ENCODE results near the gene SYNGR4.

The SYNGR4 gene

DNA sequence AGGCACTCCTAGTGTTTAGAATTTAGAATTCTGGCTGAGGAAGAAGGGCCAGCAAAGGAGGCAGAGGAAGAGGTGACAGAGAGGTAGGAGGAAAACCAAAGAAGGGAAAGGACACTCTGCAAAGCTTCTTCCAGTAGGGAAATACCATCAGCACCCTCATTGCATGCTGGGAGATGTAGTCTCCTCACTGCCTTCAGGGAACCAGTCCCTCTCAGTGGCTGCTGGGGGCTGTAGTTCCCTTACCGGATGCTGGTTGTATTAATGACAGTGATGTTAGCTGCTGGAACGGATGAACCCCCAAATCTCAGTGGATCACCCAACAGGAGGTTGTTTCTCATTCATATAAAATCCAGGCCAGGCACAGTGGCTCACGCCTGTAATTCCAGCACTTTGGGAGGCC, 39.4 kb downstream of the SYNGR4 start:
- Mint-ChIP-seq H3K36me3 (no peaks in the 10 kb centered on the region), H3K9me3 (peaks cover 3% of the 10 kb centered on the region), H3K4me1 (peaks cover 18% of the 10 kb centered on the region), H3K27ac (peak overlapping the region; percentile 33), H3K27me3 (peaks cover 34% of the 10 kb centered on the region), H3K4me3 (no peak overlapping the region)
- CTCF ChIA-PET = interaction anchor here (1.0 to 2.3 kb wide), 3 partner anchors 11 to 70 kb away, joined by 3 to 10 read pairs (median 4); partner anchors contain the start of gene KDELR1
- peak; percentile 74 for DNase-seq

DNA sequence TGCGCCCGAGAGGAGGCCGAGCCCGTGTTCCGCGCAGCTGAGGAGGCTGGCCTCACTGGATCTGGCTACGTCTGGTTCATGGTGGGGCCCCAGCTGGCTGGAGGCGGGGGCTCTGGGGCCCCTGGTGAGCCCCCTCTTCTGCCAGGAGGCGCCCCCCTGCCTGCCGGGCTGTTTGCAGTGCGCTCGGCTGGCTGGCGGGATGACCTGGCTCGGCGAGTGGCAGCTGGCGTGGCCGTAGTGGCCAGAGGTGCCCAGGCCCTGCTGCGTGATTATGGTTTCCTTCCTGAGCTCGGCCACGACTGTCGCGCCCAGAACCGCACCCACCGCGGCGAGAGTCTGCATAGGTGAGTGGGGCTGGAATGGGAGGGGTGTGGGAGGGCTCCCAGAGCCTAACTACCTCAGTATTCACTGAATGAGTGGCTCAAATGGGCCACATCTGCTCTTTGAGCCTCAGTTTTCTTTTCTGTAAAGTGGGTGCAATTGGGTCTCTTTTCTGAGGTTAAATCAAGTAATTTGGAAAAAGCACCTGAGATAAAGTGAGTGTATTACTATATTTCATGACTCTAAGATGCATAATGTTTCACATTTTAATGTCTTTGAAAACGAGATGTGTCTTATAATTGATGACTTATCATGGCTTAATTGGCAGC, 41.0 kb downstream of the SYNGR4 start:
- CTCF ChIA-PET = interaction anchor here (2.3 kb wide), 1 partner anchor 14 kb away, joined by 10 read pairs; the partner anchor contains the start of gene KDELR1
- DNase-seq = no peak

DNA sequence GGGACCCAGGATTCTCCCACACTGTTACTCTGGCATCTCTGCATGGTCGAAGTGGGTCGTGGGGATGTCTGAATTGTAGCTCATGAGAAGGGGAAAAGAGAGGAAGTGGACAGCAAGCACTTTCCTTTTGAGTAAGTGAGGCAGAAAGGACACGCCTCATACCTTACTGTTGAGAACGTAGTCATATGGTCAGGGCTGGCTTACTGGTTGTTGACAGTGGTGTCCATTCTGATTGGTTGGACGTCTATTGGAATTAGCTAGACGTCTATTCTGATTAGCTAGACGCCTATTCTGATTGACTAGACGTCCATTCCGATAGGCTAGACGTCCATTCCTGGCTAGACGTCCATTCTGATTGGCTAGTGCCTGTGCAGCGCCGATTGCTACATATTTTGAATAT, 41.7 kb downstream of the SYNGR4 start:
- H3K9me3 Mint-ChIP-seq = no peaks in the 10 kb centered on the region
- H3K4me1 Mint-ChIP-seq = peaks cover 4% of the 10 kb centered on the region
- no peak for DNase-seq
- no peak overlapping the region for H3K4me3 Mint-ChIP-seq
- H3K27me3 Mint-ChIP-seq = peaks cover 31% of the 10 kb centered on the region
- no peaks in the 10 kb centered on the region for H3K36me3 Mint-ChIP-seq
- no peak overlapping the region for H3K27ac Mint-ChIP-seq
- CTCF ChIA-PET = no interaction called here

More for the DNA sequence above, 41.0 kb downstream of the SYNGR4 start:
- H3K27me3 Mint-ChIP-seq = peaks cover 29% of the 10 kb centered on the region
- no peak overlapping the region for H3K4me3 Mint-ChIP-seq
- H3K4me1 Mint-ChIP-seq = peaks cover 7% of the 10 kb centered on the region
- no peaks in the 10 kb centered on the region for H3K9me3 Mint-ChIP-seq
- no peaks in the 10 kb centered on the region for H3K36me3 Mint-ChIP-seq
- H3K27ac Mint-ChIP-seq = no peak overlapping the region

DNA sequence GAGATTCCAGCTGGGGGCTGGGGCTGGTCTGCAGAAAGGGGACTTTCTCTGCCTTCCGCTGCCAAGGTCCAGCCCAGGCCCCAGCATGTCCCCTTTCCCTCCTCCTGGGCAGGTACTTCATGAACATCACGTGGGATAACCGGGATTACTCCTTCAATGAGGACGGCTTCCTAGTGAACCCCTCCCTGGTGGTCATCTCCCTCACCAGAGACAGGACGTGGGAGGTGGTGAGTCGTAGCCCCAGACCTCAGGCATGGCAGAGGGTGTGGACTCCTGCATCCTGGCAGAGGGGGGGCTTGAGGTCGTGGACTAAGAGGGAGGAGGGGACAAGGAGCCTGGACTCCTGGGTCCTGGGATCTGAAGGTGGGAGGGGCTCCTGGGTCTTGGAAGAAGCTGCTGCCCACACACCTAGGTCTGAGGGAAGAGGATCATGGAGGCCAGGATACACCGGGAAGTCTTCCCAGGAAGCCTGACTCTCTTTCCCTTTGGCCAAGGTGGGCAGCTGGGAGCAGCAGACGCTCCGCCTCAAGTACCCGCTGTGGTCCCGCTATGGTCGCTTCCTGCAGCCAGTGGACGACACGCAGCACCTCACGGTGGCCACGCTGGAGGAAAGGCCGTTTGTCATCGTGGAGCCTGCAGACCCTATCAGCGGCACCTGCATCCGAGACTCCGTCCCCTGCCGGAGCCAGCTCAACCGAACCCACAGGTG, 49.9 kb downstream of the SYNGR4 start:
- H3K27me3 Mint-ChIP-seq = peaks cover 82% of the 10 kb centered on the region
- H3K27ac Mint-ChIP-seq = no peak overlapping the region
- H3K9me3 Mint-ChIP-seq = no peaks in the 10 kb centered on the region
- no peak for DNase-seq
- H3K4me3 Mint-ChIP-seq = no peak overlapping the region
- CTCF ChIA-PET = interaction anchor here (0.7 kb wide), 1 partner anchor 10 kb away, joined by 4 read pairs; no protein-coding TSS in a partner anchor
- peaks cover 31% of the 10 kb centered on the region for H3K4me1 Mint-ChIP-seq
- no peaks in the 10 kb centered on the region for H3K36me3 Mint-ChIP-seq

DNA sequence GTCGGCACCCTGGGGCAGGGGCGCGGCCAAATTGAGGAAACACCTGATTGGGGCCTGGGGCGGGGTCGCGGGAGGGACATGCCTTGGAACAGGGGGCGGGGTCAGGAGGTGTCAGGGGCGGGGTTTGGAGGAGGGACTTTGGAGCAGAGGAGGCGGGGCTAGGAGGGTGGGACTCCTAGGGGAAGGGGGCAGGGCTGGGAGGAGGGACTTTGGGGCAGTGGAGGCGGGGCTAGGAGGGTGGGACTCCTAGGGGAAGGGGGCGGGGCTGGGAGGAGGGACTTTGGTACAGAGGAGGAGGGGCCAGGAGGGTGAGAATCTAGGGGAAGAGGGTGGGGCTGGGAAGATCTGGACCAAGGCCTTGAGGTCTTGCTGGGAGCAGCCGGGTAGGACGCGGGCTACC, 51.2 kb downstream of the SYNGR4 start:
- Mint-ChIP-seq H3K4me1 (peaks cover 34% of the 10 kb centered on the region), H3K27ac (no peak overlapping the region), H3K36me3 (no peaks in the 10 kb centered on the region), H3K27me3 (peaks cover 83% of the 10 kb centered on the region), H3K4me3 (peak overlapping the region; percentile 33), H3K9me3 (no peaks in the 10 kb centered on the region)
- CTCF ChIA-PET = interaction anchor here (1.0 kb wide), 1 partner anchor 24 kb away, joined by 3 read pairs; the partner anchor contains the start of gene KDELR1
- DNase-seq = peak; percentile 84

DNA sequence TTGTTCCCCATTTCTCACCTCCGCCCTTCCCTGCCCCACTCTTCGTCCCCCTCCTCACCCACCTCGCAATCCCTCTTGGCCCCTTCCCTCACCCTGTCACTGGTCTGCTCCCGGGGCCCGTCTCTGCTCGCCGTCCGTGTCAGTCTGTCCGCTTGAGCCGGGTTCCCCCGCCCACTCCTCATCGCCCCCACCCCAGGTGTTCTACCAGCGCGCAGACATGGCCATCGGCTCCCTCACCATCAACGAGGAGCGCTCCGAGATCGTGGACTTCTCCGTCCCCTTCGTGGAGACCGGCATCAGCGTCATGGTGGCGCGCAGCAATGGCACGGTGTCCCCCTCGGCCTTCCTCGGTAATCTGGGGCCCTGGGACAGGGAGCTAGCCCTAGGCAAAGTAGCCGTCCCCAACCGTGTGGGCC, 51.6 kb downstream of the SYNGR4 start:
- Mint-ChIP-seq H3K4me3 (no peak overlapping the region), H3K36me3 (no peaks in the 10 kb centered on the region), H3K9me3 (no peaks in the 10 kb centered on the region), H3K27ac (no peak overlapping the region), H3K27me3 (peaks cover 79% of the 10 kb centered on the region), H3K4me1 (peaks cover 34% of the 10 kb centered on the region)
- no peak for DNase-seq
- CTCF ChIA-PET = no interaction called here

DNA sequence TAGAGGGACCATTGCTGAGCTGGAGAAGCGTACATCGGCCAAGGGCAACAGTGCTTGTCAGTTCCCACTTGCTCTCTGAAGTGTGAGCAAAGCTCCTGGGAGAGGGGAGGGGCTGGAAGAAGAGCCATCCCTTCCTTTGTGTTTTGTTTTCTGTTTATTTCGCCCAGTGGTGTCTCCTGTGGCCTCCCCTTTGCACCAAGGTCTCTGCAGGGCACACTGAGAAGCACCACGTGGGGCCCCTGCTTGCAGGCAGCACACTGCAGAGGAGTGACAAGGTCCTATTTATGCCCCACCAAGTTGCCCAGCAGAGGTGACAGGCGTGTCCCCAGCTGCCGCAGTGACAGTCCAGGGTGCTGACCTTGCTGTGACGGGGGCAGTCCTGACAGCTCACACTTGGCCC, 53.3 kb downstream of the SYNGR4 start:
- Mint-ChIP-seq H3K27me3 (peaks cover 77% of the 10 kb centered on the region), H3K27ac (no peak overlapping the region), H3K36me3 (no peaks in the 10 kb centered on the region), H3K4me1 (peaks cover 34% of the 10 kb centered on the region), H3K9me3 (no peaks in the 10 kb centered on the region), H3K4me3 (no peak overlapping the region)
- CTCF ChIA-PET = interaction anchor here (0.6 kb wide), 1 partner anchor 66 kb away, joined by 3 read pairs; no protein-coding TSS in a partner anchor
- DNase-seq = no peak

DNA sequence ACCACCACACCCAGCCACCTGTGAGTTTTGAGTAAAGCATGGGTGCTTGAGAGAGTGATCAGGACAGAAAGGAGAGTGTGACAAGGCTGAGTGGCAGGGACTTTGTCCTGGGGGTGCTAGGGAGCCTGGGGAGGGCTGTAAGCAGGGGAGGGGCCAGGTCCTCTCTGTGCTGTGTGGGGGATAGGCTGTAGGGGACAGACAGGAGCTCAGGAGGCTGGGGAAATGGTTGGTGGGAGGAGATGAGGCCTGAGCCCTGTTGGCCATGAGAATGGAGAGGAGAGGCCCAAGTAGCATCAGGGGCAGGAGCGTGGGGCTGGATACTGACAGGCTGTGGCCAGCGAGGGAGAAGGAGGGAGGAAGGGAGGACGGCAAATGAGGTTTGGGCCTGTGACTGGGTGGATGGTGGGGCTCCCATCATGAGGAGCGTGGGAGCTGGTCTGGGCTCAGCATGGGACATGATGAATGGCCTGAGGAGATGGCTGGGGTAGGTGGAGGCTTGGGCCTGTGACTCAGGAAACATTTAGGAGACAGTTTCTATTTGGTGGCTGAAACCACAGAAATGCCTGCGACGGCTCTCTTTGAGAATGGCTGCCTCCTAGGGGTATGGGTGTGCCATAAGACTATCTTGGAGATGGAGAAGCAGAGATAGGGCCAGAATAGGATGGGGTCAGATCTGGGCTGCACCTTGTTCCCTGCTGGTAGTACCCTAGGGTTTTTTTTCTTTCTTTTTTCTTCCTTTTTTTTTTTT, 54.3 kb downstream of the SYNGR4 start:
- Mint-ChIP-seq H3K4me3 (peak overlapping the region; percentile 64), H3K36me3 (no peaks in the 10 kb centered on the region), H3K9me3 (no peaks in the 10 kb centered on the region), H3K27ac (no peak overlapping the region), H3K27me3 (peaks cover 74% of the 10 kb centered on the region), H3K4me1 (peaks cover 34% of the 10 kb centered on the region)
- DNase-seq = no peak
- CTCF ChIA-PET = no interaction called here

DNA sequence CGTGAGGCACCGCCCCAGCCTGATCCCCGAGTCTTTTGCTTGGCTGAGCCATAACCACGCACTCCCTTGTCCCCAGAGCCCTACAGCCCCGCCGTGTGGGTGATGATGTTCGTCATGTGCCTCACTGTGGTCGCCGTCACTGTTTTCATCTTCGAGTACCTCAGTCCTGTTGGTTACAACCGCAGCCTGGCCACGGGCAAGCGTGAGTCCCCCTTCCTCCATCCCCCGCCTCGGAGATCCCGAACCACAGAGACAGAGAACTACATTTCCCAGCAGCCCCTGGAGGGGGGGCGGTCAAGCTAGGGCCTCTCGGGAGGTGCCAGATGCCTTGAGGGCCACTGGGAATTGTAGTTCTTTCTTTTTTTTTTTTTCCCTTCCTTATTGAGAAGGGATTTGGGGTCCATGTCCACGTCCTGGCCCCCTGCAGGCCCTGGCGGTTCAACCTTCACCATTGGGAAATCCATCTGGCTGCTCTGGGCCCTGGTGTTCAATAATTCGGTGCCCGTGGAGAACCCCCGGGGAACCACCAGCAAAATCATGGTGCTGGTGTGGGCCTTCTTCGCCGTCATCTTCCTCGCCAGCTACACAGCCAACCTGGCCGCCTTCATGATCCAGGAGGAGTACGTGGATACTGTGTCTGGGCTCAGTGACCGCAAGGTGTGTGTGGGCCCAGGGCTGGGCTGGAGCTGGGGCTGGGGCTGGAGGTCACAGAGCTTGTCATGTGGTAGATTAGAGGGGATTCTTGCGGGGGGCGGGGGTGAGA, 55.2 kb downstream of the SYNGR4 start:
- H3K9me3 Mint-ChIP-seq = no peaks in the 10 kb centered on the region
- H3K27me3 Mint-ChIP-seq = peaks cover 67% of the 10 kb centered on the region
- no peaks in the 10 kb centered on the region for H3K36me3 Mint-ChIP-seq
- H3K4me3 Mint-ChIP-seq = peak overlapping the region; percentile 64
- peaks cover 31% of the 10 kb centered on the region for H3K4me1 Mint-ChIP-seq
- DNase-seq = peak; percentile 80
- CTCF ChIA-PET = interaction anchor here (1.0 kb wide), 1 partner anchor 28 kb away, joined by 5 read pairs; the partner anchor contains the start of gene KDELR1
- peak overlapping the region; percentile 62 for H3K27ac Mint-ChIP-seq

DNA sequence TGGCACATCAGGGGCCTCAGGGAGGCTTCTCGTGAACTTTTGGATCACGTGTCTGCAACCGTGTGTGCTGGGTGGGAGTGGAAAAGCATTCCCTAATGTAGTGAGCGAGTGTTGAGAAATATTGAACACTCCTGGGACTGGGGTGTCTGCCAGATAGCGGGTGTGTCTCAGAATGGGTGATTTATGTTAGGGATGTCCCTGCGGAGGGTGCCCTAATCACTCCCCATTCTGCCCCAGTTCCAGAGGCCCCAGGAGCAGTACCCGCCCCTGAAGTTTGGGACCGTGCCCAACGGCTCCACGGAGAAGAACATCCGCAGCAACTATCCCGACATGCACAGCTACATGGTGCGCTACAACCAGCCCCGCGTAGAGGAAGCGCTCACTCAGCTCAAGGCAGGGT, 57.4 kb downstream of the SYNGR4 start:
- Mint-ChIP-seq H3K27ac (no peak overlapping the region), H3K9me3 (no peaks in the 10 kb centered on the region), H3K4me3 (no peak overlapping the region), H3K27me3 (peaks cover 61% of the 10 kb centered on the region), H3K36me3 (no peaks in the 10 kb centered on the region), H3K4me1 (peaks cover 18% of the 10 kb centered on the region)
- CTCF ChIA-PET = no interaction called here
- no peak for DNase-seq

DNA sequence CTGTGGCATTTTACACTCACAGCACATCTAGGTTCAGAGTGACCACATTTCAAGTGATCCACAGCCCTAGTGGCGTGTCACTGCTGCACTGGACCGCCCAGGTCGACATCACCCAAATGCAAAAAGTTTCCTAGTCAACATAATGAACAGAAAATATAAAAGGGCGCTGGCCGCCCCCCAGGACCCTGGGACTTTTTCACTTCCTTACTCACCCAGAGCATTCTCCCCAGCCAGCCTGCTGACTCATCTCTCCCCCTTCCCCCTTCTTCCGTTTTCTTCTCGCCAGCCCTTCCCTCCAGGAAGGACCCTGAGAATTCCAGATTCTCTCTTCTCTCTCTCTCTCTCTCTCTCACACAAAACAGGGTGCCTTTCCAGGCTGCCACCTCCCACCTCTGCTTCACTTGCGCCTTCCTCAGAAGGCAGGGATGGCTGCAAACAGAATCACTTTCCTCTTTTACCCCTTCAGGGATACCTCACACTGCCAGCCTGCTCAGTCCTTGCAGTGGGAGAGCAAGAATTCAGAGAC, 60.6 kb downstream of the SYNGR4 start:
- Mint-ChIP-seq H3K36me3 (no peaks in the 10 kb centered on the region), H3K9me3 (no peaks in the 10 kb centered on the region), H3K4me1 (peaks cover 5% of the 10 kb centered on the region), H3K27me3 (peaks cover 53% of the 10 kb centered on the region), H3K4me3 (no peak overlapping the region), H3K27ac (no peak overlapping the region)
- no peak for DNase-seq
- CTCF ChIA-PET = no interaction called here

Data from activated naive CD4-positive, alpha-beta T cell treated with anti-CD3 and anti-CD28 coated beads, Interleukin-2, amount 10 ng/mL, durations not matched to agents 7 days and 5 days (primary cell).